ENCODE results near the gene CELF2. TPM values are rescaled to one million over a fixed set of nuclear protein-coding genes. Genes with fewer than 3 reads are reported as not detected.

Gene CELF2
- total and polyA plus RNA-seq, 9 of the 15 experiments (the other 6 are each of a cell fraction or from before 2014, with no cell fraction given): 4.0 to 20.3 (median 11.1) TPM

- Histone ChIP-seq H3K4me2 (ENCODE audit: insufficient read depth, low read length) (no peak overlapping the region), H4K20me1 (replicated peaks; ENCODE audit: control insufficient read depth, insufficient read depth, low read length) (no peaks in the 10 kb centered on the region), H3K36me3 (ENCODE audit: control insufficient read depth, insufficient read depth, low read length) (no peaks in the 10 kb centered on the region), H3K27ac (ENCODE audit: extremely low read depth, low read depth, low read length) (no peak overlapping the region), H3K9me1 (ENCODE audit: control insufficient read depth, insufficient read depth, low read length) (no peaks in the 10 kb centered on the region), H3K27me3 (ENCODE audit: control insufficient read depth in 2 of 2, insufficient read depth in 2 of 2, low read length in 2 of 2) (no peaks in the 10 kb centered on the region), H3K4me3 (no peak overlapping the region), H3K79me2 (ENCODE audit: control insufficient read depth, insufficient read depth, low read length) (no peaks in the 10 kb centered on the region), H2AFZ (ENCODE audit: low read depth, low read length) (no peak overlapping the region), H3K9ac (ENCODE audit: insufficient read depth in 1 of 2, low read depth in 2 of 2, low read length in 2 of 2) (no peak overlapping the region), H3K4me1 (replicated peaks in 1 of 2; ENCODE audit: control insufficient read depth in 2 of 2, insufficient read depth in 2 of 2, low read length in 2 of 2) (no peaks in the 10 kb centered on the region), H3K9me3 (replicated peaks; ENCODE audit: control insufficient read depth, insufficient read depth, low read depth, low read length) (no peaks in the 10 kb centered on the region)
- ATAC-seq (no peak), DNase-seq (ENCODE audit: extremely low read depth in 1 of 4, low spot score in 3 of 4) (no peak), FAIRE-seq (no peak)
- 1% methylated on average over 7 of the region's 7 CpGs for WGBS (ENCODE audit: insufficient coverage, low coverage, missing lambda C conversion rate)
- in situ Hi-C loops (cut with MboI) (no loop called here), intact Hi-C loops (cut with micrococcal nuclease) (no loop called here)
- CTCF ChIA-PET (ENCODE audit: low intra/inter-chr PET ratio): no interaction called here
- no TSS peak for BruUV-seq (replicated peaks)
- POLR2A ChIA-PET: no interaction called here
- TF ChIP-seq ZNF212 (CRISPR knock-in tag; IDR thresholded peaks at IDR 0.05): no peak
- no peak for TF ChIP-seq ZSCAN29 (IDR thresholded peaks at IDR 0.05)
- TF ChIP-seq MYNN (IDR thresholded peaks at IDR 0.05): no peak
- TF ChIP-seq MYNN (CRISPR knock-in tag; IDR thresholded peaks at IDR 0.05): no peak
- no peak for TF ChIP-seq E2F4 (CRISPR knock-in tag; IDR thresholded peaks at IDR 0.05; ENCODE audit: low read depth)
- no peak for TF ChIP-seq ZNF274 (IDR thresholded peaks at IDR 0.05; ENCODE audit: borderline replicate concordance, low read depth, low read length)
- TF ChIP-seq RBM34 (IDR thresholded peaks at IDR 0.05; ENCODE audit: borderline replicate concordance, insufficient read depth, low read length): no peak
- TF ChIP-seq ZNF766 (CRISPR knock-in tag; conservative IDR thresholded peaks at IDR 0.05): no peak
- TF ChIP-seq CHD7 (IDR thresholded peaks at IDR 0.05; ENCODE audit: low read depth, low read length): no peak
- no peak for TF ChIP-seq XRCC3 (IDR thresholded peaks at IDR 0.05)
- no peak for TF ChIP-seq ZSCAN32 (CRISPR knock-in tag; IDR thresholded peaks at IDR 0.05)
- no peak for TF ChIP-seq SMARCE1 (IDR thresholded peaks at IDR 0.05)
- TF ChIP-seq NCOA6 (IDR thresholded peaks at IDR 0.05): no peak
Measured at GRCh38 chr10:10996966-10997620, 20.6 kb upstream of the CELF2 start.

Measured in K562 (cell line).